PFSK-1 (cell line): ENCODE results near the gene PCNX3.

Experiments used
- FOXP2 ChIP-seq: optimal IDR thresholded peaks from 2 replicates; pipeline ENCODE3; 2011; ENCODE audit warnings: borderline replicate concordance, control low read depth, inconsistent platforms; ENCODE audit not compliant: insufficient read depth; ENCODE audit errors: extremely low read length, extremely low read depth
- POLR2AphosphoS5 ChIP-seq: IDR thresholded peaks from 2 replicates; pipeline ENCODE4 v1.6.1; 2012; ENCODE audit warnings: low read depth, mild to moderate bottlenecking, control low read depth, low read length, moderate library complexity
- SIN3A ChIP-seq: IDR thresholded peaks from 2 replicates; pipeline ENCODE4 v1.6.1; 2012; ENCODE audit warnings: mild to moderate bottlenecking, low read length, moderate library complexity, borderline replicate concordance; ENCODE audit not compliant: insufficient read depth
- TAF1 ChIP-seq: IDR thresholded peaks from 2 replicates; pipeline ENCODE4 v1.6.1; 2012; ENCODE audit warnings: low read length, control low read depth, borderline replicate concordance; ENCODE audit not compliant: insufficient read depth
- TF ChIP-seq, protein P1 (sequence below), 2 experiments: IDR thresholded peaks; 2 replicates each; pipeline versions ENCODE4 v1.6.1 to v1.8.0; 2011 to 2012; ENCODE audit warnings: low read depth in 2 of 2, low read length in 2 of 2, control low read depth in 1 of 2, inconsistent platforms in 1 of 2, mild to moderate bottlenecking in 1 of 2, moderate library complexity in 1 of 2; ENCODE audit not compliant: insufficient read depth in 1 of 2

The PCNX3 gene

DNA sequence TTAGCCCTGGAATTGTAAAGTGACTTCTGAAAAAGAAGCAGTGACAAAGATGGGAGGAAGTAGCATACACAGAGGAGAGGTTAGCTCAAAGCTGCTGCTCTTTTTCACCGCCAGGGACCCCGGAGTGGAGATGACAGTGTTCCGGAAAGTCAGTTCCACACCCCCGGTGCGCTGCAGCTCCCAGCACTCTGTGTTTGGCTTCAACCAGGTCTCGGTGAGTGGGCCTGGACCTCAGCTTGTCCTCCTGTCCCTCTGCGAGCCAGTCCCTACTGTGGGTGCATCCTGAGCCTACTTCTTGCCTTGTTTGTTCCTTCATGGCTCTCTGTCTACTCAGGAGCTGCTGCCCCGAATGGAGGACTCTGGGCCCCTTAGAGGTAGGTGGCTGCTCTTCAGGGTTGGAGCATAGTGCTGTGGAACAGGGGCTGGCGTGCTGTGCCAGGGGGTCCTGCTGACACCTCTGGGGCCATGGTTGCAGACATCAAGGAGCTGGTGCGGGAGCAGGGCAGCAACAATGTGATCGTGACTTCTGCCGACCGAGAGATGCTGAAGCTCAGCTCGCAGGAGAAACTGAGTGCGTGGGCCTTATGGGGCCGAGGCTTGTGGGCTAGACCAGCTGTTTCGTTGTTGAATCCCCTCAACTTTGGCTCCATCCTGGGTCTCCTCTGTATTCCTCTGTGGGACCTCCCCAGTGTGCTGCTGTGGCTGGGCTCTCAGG is 1.7 kb downstream of the PCNX3 start:
- TF ChIP-seq POLR2AphosphoS5: no peak
- no peak for TF ChIP-seq FOXP2
- TF ChIP-seq, protein P1, sequence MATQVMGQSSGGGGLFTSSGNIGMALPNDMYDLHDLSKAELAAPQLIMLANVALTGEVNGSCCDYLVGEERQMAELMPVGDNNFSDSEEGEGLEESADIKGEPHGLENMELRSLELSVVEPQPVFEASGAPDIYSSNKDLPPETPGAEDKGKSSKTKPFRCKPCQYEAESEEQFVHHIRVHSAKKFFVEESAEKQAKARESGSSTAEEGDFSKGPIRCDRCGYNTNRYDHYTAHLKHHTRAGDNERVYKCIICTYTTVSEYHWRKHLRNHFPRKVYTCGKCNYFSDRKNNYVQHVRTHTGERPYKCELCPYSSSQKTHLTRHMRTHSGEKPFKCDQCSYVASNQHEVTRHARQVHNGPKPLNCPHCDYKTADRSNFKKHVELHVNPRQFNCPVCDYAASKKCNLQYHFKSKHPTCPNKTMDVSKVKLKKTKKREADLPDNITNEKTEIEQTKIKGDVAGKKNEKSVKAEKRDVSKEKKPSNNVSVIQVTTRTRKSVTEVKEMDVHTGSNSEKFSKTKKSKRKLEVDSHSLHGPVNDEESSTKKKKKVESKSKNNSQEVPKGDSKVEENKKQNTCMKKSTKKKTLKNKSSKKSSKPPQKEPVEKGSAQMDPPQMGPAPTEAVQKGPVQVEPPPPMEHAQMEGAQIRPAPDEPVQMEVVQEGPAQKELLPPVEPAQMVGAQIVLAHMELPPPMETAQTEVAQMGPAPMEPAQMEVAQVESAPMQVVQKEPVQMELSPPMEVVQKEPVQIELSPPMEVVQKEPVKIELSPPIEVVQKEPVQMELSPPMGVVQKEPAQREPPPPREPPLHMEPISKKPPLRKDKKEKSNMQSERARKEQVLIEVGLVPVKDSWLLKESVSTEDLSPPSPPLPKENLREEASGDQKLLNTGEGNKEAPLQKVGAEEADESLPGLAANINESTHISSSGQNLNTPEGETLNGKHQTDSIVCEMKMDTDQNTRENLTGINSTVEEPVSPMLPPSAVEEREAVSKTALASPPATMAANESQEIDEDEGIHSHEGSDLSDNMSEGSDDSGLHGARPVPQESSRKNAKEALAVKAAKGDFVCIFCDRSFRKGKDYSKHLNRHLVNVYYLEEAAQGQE (IDR thresholded peaks at IDR 0.05; ENCODE audit: insufficient read depth in 1 of 2, low read depth in 2 of 2, low read length in 2 of 2): no peak
- no peak for TF ChIP-seq TAF1
- no peak for TF ChIP-seq SIN3A

DNA sequence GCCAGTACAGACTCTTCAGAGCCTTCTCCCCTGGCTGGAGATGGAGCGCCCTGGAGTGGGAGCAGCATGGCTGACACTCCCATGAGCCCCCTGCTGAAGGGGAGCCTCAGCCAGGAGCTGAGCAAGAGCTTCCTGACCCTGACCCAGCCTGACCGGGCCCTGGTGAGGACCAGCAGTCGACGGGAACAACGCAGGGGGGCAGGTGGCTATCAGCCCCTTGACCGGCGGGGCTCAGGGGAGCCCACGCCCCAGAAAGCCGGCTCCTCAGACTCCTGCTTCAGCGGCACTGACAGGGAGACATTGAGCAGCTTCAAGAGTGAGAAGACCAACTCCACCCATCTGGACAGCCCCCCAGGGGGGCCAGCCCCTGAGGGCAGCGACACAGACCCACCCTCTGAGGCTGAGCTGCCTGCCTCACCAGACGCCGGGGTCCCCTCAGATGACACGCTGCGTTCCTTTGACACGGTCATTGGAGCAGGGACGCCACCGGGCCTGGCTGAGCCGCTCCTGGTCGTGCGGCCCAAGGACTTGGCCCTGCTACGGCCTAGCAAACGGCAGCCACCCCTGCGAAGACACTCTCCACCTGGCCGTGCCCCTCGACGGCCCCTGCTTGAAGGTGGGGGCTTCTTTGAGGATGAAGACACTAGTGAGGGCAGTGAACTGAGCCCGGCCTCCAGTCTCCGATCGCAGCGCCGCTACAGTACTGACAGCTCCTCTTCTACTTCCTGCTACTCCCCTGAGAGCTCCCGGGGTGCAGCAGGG is 2.6 kb downstream of the PCNX3 start:
- no peak for TF ChIP-seq SIN3A
- TF ChIP-seq POLR2AphosphoS5: no peak
- TF ChIP-seq TAF1: no peak
- TF ChIP-seq FOXP2: no peak
- TF ChIP-seq, protein P1 (IDR thresholded peaks at IDR 0.05; ENCODE audit: insufficient read depth in 1 of 2, low read depth in 2 of 2, low read length in 2 of 2): no peak

DNA sequence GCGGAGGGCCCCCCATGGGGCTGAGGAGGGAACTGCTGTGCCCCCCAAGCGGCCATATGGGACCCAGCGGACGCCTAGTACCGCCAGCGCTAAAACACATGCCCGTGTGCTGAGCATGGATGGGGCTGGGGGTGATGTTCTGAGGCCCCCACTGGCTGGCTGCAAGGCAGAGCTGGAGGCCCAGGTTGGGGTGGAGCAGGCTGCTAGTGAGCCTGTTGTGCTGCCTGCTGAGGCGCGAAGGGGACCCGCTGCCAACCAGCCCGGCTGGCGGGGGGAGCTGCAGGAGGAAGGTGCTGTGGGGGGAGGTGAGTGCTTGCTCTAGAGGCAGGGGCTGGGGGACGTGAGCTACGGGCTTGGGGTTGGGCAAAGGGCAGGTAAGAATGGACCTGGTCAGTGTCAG is 3.2 kb downstream of the PCNX3 start:
- TF ChIP-seq SIN3A: no peak
- TF ChIP-seq, protein P1 (IDR thresholded peaks at IDR 0.05; ENCODE audit: insufficient read depth in 1 of 2, low read depth in 2 of 2, low read length in 2 of 2): no peak
- no peak for TF ChIP-seq FOXP2
- no peak for TF ChIP-seq TAF1
- no peak for TF ChIP-seq POLR2AphosphoS5

DNA sequence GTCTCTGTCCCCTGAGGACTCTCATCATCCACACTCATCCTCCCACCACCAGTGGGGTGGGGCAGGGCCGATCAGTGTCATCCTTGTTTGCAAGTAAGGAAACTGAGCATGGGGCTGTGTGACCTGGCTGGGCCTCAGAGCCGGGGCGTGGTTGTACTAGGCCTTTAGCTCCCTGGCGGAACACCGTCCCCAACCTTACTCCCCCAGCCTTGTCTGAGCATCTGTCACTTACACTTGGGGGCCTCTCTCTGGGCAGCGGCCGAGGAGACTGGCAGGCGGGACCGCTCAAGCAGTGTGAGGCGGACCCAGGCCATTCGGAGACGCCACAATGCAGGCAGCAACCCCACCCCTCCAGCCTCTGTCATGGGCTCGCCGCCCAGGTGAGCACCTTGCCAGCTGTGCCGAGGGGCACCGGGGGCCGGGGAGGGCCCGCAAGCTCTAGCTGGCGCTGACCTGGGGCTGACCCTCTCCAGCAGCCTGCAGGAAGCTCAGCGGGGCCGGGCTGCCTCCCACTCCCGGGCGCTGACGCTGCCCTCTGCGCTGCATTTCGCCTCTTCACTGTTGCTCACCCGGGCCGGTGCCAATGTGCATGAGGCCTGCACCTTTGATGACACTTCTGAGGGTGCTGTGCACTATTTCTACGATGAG is 3.8 kb downstream of the PCNX3 start:
- TF ChIP-seq SIN3A (no peak), FOXP2 (no peak), TAF1 (no peak), POLR2AphosphoS5 (no peak)
- TF ChIP-seq, protein P1 (IDR thresholded peaks at IDR 0.05; ENCODE audit: insufficient read depth in 1 of 2, low read depth in 2 of 2, low read length in 2 of 2): no peak
